Naive thymus-derived CD8-positive, alpha-beta T cell (primary cell): ENCODE measurements around the gene TMEM18. TPM values are rescaled to one million over a fixed set of nuclear protein-coding genes. Genes with fewer than 3 reads are reported as not detected.
"Not testable (repeated sequence)": the region's sequence is repeated elsewhere in the genome, so short reads cannot be mapped to it uniquely, and the experiment has no call there.

ENCODE experiments used
- ATAC-seq, 2 donors: fragments of 150-1000 bp; cut with Tn5 transposase in 1 of 2; sonication (Bioruptor Pico), chemical (Tn5 transposase) in 1 of 2; 1 replicate in 1 of 2; 2 replicates in 1 of 2; pipeline ENCODE4 v1.10.0; 2021; ENCODE audit warnings: mild to moderate bottlenecking in 2 of 2, moderate library complexity in 2 of 2
- POLR2A ChIA-PET: fragments of 350-600 bp; sonication (Branson Sonifier 250); formaldehyde crosslinking; loops from one replicate; lab custom pipeline; 2021; ENCODE audit warnings: antibody characterized with exemption; lab: Charles Lee
- DNase-seq, 10 donors: peaks; one replicate each; pipeline versions ENCODE4 v3.0.0 to v3.0.0-alpha.2; 2020 to 2022
- H3K27ac Mint-ChIP-seq, 10 donors: one replicate each; pipeline ENCODE4 v1.8.0; 2020 to 2022; ENCODE audit warnings: mild to moderate bottlenecking in 10 of 10, mixed read lengths in 10 of 10, moderate library complexity in 4 of 10, inconsistent platforms in 1 of 10
- H3K27me3 Mint-ChIP-seq, 5 donors: one replicate each; pipeline ENCODE4 v1.8.0; 2021 to 2022; ENCODE audit warnings: mixed read lengths in 5 of 5
- H3K36me3 Mint-ChIP-seq, 3 donors: one replicate each; pipeline ENCODE4 v1.8.0; 2020 to 2022; ENCODE audit warnings: mixed read lengths in 3 of 3, mild to moderate bottlenecking in 2 of 3, inconsistent platforms in 1 of 3
- H3K4me1 Mint-ChIP-seq, 4 donors: one replicate each; pipeline ENCODE4 v1.8.0; 2021 to 2022; ENCODE audit warnings: mixed read lengths in 4 of 4
- H3K4me3 Mint-ChIP-seq, 10 donors: one replicate each; pipeline ENCODE4 v1.8.0; 2020 to 2022; ENCODE audit warnings: mild to moderate bottlenecking in 10 of 10, mixed read lengths in 10 of 10, moderate library complexity in 6 of 10, inconsistent platforms in 1 of 10
- H3K9me3 Mint-ChIP-seq, 9 donors: one replicate each; pipeline ENCODE4 v1.8.0; 2020 to 2022; ENCODE audit warnings: mixed read lengths in 9 of 9, mild to moderate bottlenecking in 3 of 9, inconsistent platforms in 1 of 9, moderate library complexity in 1 of 9
- polyA plus RNA-seq, 3 donors: library from polyadenylated mRNA; unstranded; fragments of 300-500 nt; fragmentation: Illumina TruSeq; gene quantifications; one replicate each; pipeline ENCODE4 v1.2.3, GENCODE V29; 2021
- total RNA-seq, 8 experiments: library from RNA in 2 of 8; stranded (reverse) in 2 of 8; gene quantifications; one replicate each; pipeline ENCODE4 v1.2.3 and lab custom pipeline; 2021 to 2026

The TMEM18 gene
- total and polyA plus RNA-seq, 5 experiments from 2014 or later: 22.1 to 41.4 (median 29.8) TPM

GRCh38 chr2:691821-692761, 14.9 kb upstream of the TMEM18 start:
- H3K9me3 Mint-ChIP-seq: no peaks in the 10 kb centered on the region
- POLR2A ChIA-PET: no interaction called here
- no peaks in the 10 kb centered on the region for H3K36me3 Mint-ChIP-seq
- DNase-seq (no peak), ATAC-seq (no peak)
- no peak overlapping the region for H3K4me3 Mint-ChIP-seq
- peaks cover 0 to 17% (median 3%) of the 10 kb centered on the region in 4 donors for H3K4me1 Mint-ChIP-seq
- H3K27ac Mint-ChIP-seq: no peak overlapping the region
- peaks cover 1 to 20% (median 8%) of the 10 kb centered on the region in 5 donors for H3K27me3 Mint-ChIP-seq

- H3K27ac Mint-ChIP-seq: no peak overlapping the region
- H3K4me3 Mint-ChIP-seq: no peak overlapping the region
- H3K9me3 Mint-ChIP-seq: peaks cover 0 to 9% (median 2%) of the 10 kb centered on the region in 9 donors
- ATAC-seq: no peak
- no peak for DNase-seq
- peaks cover 0 to 5% (median 3%) of the 10 kb centered on the region in 4 donors for H3K4me1 Mint-ChIP-seq
- peaks cover 0 to 16% (median 8%) of the 10 kb centered on the region in 5 donors for H3K27me3 Mint-ChIP-seq
- POLR2A ChIA-PET: no interaction called here
- H3K36me3 Mint-ChIP-seq: peaks cover 0 to 5% (median 0%) of the 10 kb centered on the region in 3 donors
These were observed 13.6 kb upstream of the TMEM18 start for GRCh38 chr2:690799-691198.

- POLR2A ChIA-PET: no interaction called here
- Mint-ChIP-seq H3K36me3 (peaks cover 0 to 12% (median 6%) of the 10 kb centered on the region in 3 donors), H3K4me3 (no peak overlapping the region), H3K27me3 (peaks cover 0 to 16% (median 8%) of the 10 kb centered on the region in 5 donors), H3K27ac (no peak overlapping the region), H3K9me3 (peaks cover 0 to 17% (median 7%) of the 10 kb centered on the region in 9 donors), H3K4me1 (peaks cover 0 to 5% (median 3%) of the 10 kb centered on the region in 4 donors)
- no peak for ATAC-seq
- no peak for DNase-seq
These were observed 12.8 kb upstream of the TMEM18 start for GRCh38 chr2:689877-690510.

GRCh38 chr2:689237-689636, 12.0 kb upstream of the TMEM18 start:
- peaks cover 0 to 23% (median 15%) of the 10 kb centered on the region in 9 donors for H3K9me3 Mint-ChIP-seq
- H3K27ac Mint-ChIP-seq: no peak overlapping the region
- no peak overlapping the region for H3K4me3 Mint-ChIP-seq
- ATAC-seq (no peak), DNase-seq (no peak)
- H3K4me1 Mint-ChIP-seq: peaks cover 0 to 5% (median 2%) of the 10 kb centered on the region in 4 donors
- H3K36me3 Mint-ChIP-seq: peaks cover 0 to 19% (median 11%) of the 10 kb centered on the region in 3 donors
- POLR2A ChIA-PET: no interaction called here
- peaks cover 0 to 16% (median 8%) of the 10 kb centered on the region in 5 donors for H3K27me3 Mint-ChIP-seq

GRCh38 chr2:688504-689076, 11.4 kb upstream of the TMEM18 start:
- peaks cover 0 to 22% (median 16%) of the 10 kb centered on the region in 3 donors for H3K36me3 Mint-ChIP-seq
- POLR2A ChIA-PET: no interaction called here
- no peak for ATAC-seq
- DNase-seq: no peak
- peaks cover 0 to 27% (median 17%) of the 10 kb centered on the region in 9 donors for H3K9me3 Mint-ChIP-seq
- no peak overlapping the region for H3K27ac Mint-ChIP-seq
- H3K4me1 Mint-ChIP-seq: peaks cover 0 to 5% (median 2%) of the 10 kb centered on the region in 4 donors
- no peak overlapping the region for H3K4me3 Mint-ChIP-seq
- H3K27me3 Mint-ChIP-seq: peaks cover 0 to 16% (median 8%) of the 10 kb centered on the region in 5 donors

- DNase-seq: no peak
- POLR2A ChIA-PET: no interaction called here
- peaks cover 0 to 5% (median 4%) of the 10 kb centered on the region in 4 donors for H3K4me1 Mint-ChIP-seq
- peaks cover 0 to 37% (median 16%) of the 10 kb centered on the region in 3 donors for H3K36me3 Mint-ChIP-seq
- H3K4me3 Mint-ChIP-seq: no peak overlapping the region
- no peak overlapping the region for H3K27ac Mint-ChIP-seq
- peaks cover 0 to 27% (median 17%) of the 10 kb centered on the region in 9 donors for H3K9me3 Mint-ChIP-seq
- ATAC-seq: no peak
- peaks cover 0 to 13% (median 6%) of the 10 kb centered on the region in 5 donors for H3K27me3 Mint-ChIP-seq
These were observed 8.2 kb upstream of the TMEM18 start for GRCh38 chr2:685421-685820.

- DNase-seq, ATAC-seq, H3K4me1 Mint-ChIP-seq, POLR2A ChIA-PET, H3K4me3 Mint-ChIP-seq, H3K27ac Mint-ChIP-seq: not testable (repeated sequence)
- H3K9me3 Mint-ChIP-seq: peaks cover 0 to 27% (median 17%) of the 10 kb centered on the region in 9 donors
- H3K27me3 Mint-ChIP-seq: peaks cover 0 to 11% (median 5%) of the 10 kb centered on the region in 5 donors
- H3K36me3 Mint-ChIP-seq: peaks cover 0 to 37% (median 16%) of the 10 kb centered on the region in 3 donors
These were observed 7.7 kb upstream of the TMEM18 start for GRCh38 chr2:684913-685312.

GRCh38 chr2:682226-682625, 5.0 kb upstream of the TMEM18 start:
- DNase-seq: no peak
- POLR2A ChIA-PET: no interaction called here
- peaks cover 13 to 16% (median 14%) of the 10 kb centered on the region in 4 donors for H3K4me1 Mint-ChIP-seq
- no peak for ATAC-seq
- H3K4me3 Mint-ChIP-seq: no peak overlapping the region
- H3K36me3 Mint-ChIP-seq: peaks cover 0 to 37% (median 16%) of the 10 kb centered on the region in 3 donors
- H3K27ac Mint-ChIP-seq: peak overlapping the region in 1 of 10 donors; percentile 4
- no peaks in the 10 kb centered on the region for H3K27me3 Mint-ChIP-seq
- H3K9me3 Mint-ChIP-seq: peaks cover 0 to 27% (median 17%) of the 10 kb centered on the region in 9 donors

- Mint-ChIP-seq H3K4me1 (peaks cover 17 to 21% (median 18%) of the 10 kb centered on the region in 4 donors), H3K36me3 (peaks cover 0 to 32% (median 16%) of the 10 kb centered on the region in 3 donors), H3K27me3 (no peaks in the 10 kb centered on the region), H3K27ac (peak overlapping the region in 1 of 10 donors; percentile 74), H3K9me3 (peaks cover 0 to 21% (median 11%) of the 10 kb centered on the region in 9 donors), H3K4me3 (no peak overlapping the region)
- POLR2A ChIA-PET: no interaction called here
- no peak for DNase-seq
- no peak for ATAC-seq
These were observed 4.1 kb upstream of the TMEM18 start for GRCh38 chr2:681312-681711.

GRCh38 chr2:680496-680895, 3.3 kb upstream of the TMEM18 start:
- Mint-ChIP-seq H3K9me3 (peaks cover 0 to 17% (median 11%) of the 10 kb centered on the region in 9 donors), H3K4me3 (no peak overlapping the region), H3K27ac (peak overlapping the region in 2 of 10 donors; percentile 23 to 66), H3K27me3 (no peaks in the 10 kb centered on the region), H3K4me1 (peaks cover 20 to 30% (median 26%) of the 10 kb centered on the region in 4 donors), H3K36me3 (peaks cover 0 to 30% (median 15%) of the 10 kb centered on the region in 3 donors)
- ATAC-seq: no peak
- POLR2A ChIA-PET: no interaction called here
- DNase-seq: no peak

- ATAC-seq (no peak), DNase-seq (no peak)
- Mint-ChIP-seq H3K4me3 (peak overlapping the region; percentile 59 to 99 (median 97)), H3K27me3 (no peaks in the 10 kb centered on the region), H3K27ac (peak overlapping the region in 9 of 10 donors; percentile 27 to 100 (median 98)), H3K9me3 (peaks cover 0 to 4% (median 0%) of the 10 kb centered on the region in 9 donors), H3K4me1 (peaks cover 29 to 43% (median 41%) of the 10 kb centered on the region in 4 donors), H3K36me3 (peaks cover 4 to 16% (median 10%) of the 10 kb centered on the region in 3 donors)
- POLR2A ChIA-PET: interaction anchor here (0.7 kb wide), 1 partner anchor 119 kb away, joined by 4 read pairs; no protein-coding TSS in a partner anchor
These were observed 1.8 kb upstream of the TMEM18 start for GRCh38 chr2:678964-679363.

GRCh38 chr2:677959-678550, 849 bp upstream of the TMEM18 start:
- peaks cover 0 to 13% (median 12%) of the 10 kb centered on the region in 3 donors for H3K36me3 Mint-ChIP-seq
- DNase-seq: no peak
- H3K27me3 Mint-ChIP-seq: no peaks in the 10 kb centered on the region
- peak overlapping the region; percentile 98 to 100 (median 99) for H3K27ac Mint-ChIP-seq
- H3K4me3 Mint-ChIP-seq: peak overlapping the region; percentile 91 to 99 (median 97)
- POLR2A ChIA-PET: interaction anchor here (0.7 to 1.1 kb wide), 2 partner anchors 120 to 247 kb away, joined by 3 to 4 read pairs; no protein-coding TSS in a partner anchor
- H3K4me1 Mint-ChIP-seq: peaks cover 30 to 46% (median 45%) of the 10 kb centered on the region in 4 donors
- no peaks in the 10 kb centered on the region for H3K9me3 Mint-ChIP-seq
- ATAC-seq: no peak
